GM12874 (cell line): Measurements from ENCODE around the gene CYP3A7.

Experiments used
- TF ChIP-seq, protein P1 (sequence below): IDR thresholded peaks from 2 replicates; pipeline ENCODE4 v1.5.1; 2011; ENCODE audit warnings: low read depth, mild to moderate bottlenecking, control low read depth, low read length, moderate library complexity; ENCODE audit not compliant: insufficient read depth

CYP3A7 gene

DNA sequence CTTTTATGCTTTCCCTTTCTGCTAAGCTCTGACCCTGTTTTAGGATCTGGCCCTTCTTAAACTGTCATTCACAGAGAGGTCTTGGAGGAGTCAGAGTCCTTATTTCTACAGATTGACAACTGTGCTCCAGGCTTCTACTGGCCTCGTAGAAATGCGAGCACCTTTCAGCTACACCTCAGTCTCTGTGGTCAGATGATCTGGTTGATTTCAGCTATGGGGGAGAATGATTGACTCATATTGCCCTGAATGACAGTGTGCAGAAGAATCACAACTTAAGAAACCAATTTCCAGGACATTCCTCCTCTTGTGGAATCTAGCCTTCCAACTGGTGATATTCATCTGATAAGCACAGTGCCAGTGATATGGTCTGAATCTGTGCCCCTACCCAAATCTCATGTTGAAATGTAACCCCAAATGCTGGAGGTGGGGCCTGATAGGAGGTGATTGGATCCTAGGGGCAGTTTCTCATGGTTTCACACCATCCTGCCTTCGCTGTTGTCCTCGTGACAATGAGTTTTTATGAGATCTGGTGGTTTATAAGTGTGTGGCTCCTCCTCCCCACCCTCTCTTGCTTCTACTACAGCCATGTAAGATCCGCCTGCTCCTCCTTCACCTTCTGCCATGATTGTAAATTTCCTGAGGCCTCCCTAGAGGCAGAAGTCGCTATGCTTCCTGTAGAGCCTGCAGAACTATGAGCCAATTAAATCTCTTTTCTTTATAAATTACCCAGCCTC is 14.0 kb upstream of the CYP3A7 start:
- TF ChIP-seq, protein P1, sequence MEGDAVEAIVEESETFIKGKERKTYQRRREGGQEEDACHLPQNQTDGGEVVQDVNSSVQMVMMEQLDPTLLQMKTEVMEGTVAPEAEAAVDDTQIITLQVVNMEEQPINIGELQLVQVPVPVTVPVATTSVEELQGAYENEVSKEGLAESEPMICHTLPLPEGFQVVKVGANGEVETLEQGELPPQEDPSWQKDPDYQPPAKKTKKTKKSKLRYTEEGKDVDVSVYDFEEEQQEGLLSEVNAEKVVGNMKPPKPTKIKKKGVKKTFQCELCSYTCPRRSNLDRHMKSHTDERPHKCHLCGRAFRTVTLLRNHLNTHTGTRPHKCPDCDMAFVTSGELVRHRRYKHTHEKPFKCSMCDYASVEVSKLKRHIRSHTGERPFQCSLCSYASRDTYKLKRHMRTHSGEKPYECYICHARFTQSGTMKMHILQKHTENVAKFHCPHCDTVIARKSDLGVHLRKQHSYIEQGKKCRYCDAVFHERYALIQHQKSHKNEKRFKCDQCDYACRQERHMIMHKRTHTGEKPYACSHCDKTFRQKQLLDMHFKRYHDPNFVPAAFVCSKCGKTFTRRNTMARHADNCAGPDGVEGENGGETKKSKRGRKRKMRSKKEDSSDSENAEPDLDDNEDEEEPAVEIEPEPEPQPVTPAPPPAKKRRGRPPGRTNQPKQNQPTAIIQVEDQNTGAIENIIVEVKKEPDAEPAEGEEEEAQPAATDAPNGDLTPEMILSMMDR = no peak

DNA sequence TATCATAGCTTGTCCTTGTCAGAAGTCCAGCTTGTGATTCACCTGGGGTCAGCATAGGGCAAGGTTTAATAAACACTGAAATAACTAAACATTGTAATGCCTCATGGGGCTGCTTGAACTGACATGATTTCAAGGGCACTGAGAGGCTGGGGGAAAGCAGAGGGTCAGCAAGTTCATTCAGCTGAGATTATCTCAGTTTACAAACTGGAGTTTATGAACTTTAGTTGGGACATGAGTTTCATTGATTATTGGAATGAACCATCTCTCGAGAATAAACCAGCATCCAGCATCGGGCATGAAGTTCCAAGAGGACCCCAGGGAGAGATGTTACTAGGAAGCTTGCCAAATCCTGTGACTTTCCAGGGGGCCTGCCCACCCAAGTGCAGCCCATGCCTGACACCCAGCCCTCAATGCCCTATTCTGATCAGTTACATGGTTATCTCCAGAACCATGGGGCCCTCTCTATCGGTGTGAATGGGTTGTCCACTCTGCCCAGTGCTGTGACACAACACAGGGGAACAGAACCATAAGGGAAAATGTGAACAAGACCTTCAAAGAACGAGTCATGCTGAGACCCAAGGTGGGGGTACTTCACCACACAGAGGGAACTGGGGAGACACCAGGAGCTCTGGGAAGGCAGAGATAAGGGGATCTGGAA is 7.9 kb upstream of the CYP3A7 start:
- TF ChIP-seq, protein P1 = no peak

DNA sequence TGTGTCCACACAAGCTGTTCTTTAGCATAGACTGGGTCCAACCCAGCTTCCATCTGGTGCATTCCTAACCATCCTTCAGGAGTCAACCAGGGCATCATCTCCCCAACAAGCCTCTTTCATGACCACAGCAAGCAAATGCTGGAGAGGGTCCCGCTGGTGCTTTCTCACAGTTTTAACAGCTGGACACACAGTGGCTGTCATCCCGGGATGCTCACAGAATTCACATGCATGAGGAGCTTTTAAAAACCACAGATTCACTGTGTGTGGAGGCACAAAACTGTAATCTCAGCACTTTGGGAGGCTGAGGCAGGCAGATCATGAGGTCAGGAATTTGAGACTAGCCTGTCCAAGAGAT is 6.4 kb upstream of the CYP3A7 start:
- TF ChIP-seq, protein P1 = no peak

- TF ChIP-seq, protein P1 = no peak
These were observed 5.8 kb upstream of the CYP3A7 start for GRCh38 chr7:99740573-99741440.

GRCh38 chr7:99739699-99740572 is 4.9 kb upstream of the CYP3A7 start:
- TF ChIP-seq, protein P1 = no peak

DNA sequence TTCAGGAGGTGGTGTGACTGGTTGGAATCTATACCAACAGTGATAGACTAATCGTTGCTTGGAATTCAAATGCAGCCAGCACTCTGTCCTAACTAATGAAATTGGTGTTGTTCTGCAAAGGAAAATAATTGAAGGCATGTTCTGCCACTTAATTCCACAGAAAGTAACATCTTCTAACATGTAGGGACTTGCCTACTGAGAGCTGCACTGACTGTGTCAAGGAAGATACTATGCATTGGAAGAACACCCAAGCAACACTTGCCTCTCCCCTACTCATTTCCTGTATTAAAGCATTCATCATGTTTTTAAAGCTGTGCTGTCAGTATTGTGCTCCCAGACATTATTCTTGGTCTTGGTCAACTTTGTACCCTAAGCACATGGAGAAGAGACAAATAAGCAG is 2.7 kb upstream of the CYP3A7 start:
- TF ChIP-seq, protein P1 = no peak
